ENCODE results near the gene FUT8. TPM values are rescaled to one million over a fixed set of nuclear protein-coding genes. Genes with fewer than 3 reads are reported as not detected.

Gene FUT8
- total RNA-seq, 1 donor = 124 TPM

DNA sequence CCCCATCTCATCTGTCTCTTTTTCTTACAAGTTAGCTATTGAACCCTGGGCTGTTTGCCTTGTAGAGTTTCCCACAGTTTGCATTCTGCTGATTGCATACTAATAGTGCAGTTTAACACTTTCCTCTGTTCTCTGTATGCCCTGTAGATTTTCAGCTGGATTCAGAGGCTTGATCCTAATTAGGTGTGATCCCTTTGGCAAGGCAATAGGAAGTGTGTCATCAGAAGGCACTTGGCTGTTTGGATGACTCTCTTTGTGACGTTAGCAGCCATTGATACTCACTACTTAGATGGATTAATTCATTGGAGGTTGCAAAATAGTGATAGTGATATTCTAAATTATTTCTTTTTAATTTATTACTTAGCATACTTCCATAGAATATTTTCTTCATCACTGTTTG is 33.6 kb downstream of the FUT8 start:
- no peaks in the 10 kb centered on the region for H4K20me1 ChIP-seq (ENCODE audit: insufficient read depth, low read length)
- no peak overlapping the region for H2AFZ ChIP-seq (ENCODE audit: low read length)
- H3K4me1 ChIP-seq (ENCODE audit: insufficient read depth, low read length) = peaks cover 7% of the 10 kb centered on the region
- peaks cover 31% of the 10 kb centered on the region for H3K79me2 ChIP-seq (ENCODE audit: insufficient read depth, low read length)
- peak; percentile 13 for DNase-seq (ENCODE audit: insufficient read length, low spot score, missing footprints)
- no peak overlapping the region for H3K4me2 ChIP-seq (ENCODE audit: insufficient read depth, low read length)
- H3K36me3 ChIP-seq (ENCODE audit: insufficient read depth, low read length) = no peaks in the 10 kb centered on the region
- no peaks in the 10 kb centered on the region for H3K9me3 ChIP-seq (ENCODE audit: low read depth, low read length)
- no peaks in the 10 kb centered on the region for H3K27me3 ChIP-seq (ENCODE audit: insufficient read depth, low read length)
- H3K27ac ChIP-seq (ENCODE audit: low read depth, low read length) = no peak overlapping the region
- no peak overlapping the region for H3K4me3 ChIP-seq (ENCODE audit: insufficient read depth, low read length)
- TF ChIP-seq, protein P1, sequence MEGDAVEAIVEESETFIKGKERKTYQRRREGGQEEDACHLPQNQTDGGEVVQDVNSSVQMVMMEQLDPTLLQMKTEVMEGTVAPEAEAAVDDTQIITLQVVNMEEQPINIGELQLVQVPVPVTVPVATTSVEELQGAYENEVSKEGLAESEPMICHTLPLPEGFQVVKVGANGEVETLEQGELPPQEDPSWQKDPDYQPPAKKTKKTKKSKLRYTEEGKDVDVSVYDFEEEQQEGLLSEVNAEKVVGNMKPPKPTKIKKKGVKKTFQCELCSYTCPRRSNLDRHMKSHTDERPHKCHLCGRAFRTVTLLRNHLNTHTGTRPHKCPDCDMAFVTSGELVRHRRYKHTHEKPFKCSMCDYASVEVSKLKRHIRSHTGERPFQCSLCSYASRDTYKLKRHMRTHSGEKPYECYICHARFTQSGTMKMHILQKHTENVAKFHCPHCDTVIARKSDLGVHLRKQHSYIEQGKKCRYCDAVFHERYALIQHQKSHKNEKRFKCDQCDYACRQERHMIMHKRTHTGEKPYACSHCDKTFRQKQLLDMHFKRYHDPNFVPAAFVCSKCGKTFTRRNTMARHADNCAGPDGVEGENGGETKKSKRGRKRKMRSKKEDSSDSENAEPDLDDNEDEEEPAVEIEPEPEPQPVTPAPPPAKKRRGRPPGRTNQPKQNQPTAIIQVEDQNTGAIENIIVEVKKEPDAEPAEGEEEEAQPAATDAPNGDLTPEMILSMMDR (IDR thresholded peaks at IDR 0.05; ENCODE audit: extremely low read depth, low read depth, low read length) = no peak

DNA sequence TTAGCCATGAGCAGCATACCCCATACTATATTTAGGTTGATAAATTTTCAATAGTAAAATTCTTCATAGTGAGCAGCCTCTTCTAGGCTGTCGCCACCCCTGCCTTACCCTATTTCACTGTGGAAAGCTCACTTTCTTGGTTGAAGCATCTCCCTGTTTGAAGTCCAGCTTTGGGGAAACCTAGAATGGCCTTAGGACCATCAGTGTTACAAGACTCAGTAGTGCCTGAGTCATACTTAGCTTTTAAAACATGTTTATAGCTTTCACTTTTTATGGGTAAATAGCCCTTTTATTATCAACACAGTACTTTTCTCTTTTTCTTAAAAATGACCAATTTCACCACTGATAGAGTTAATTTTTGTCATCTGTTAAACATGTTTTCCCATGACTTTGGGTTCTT is 37.1 kb downstream of the FUT8 start:
- no peak overlapping the region for H2AFZ ChIP-seq (ENCODE audit: low read length)
- DNase-seq (ENCODE audit: insufficient read length, low spot score, missing footprints) = no peak
- TF ChIP-seq, protein P1 (IDR thresholded peaks at IDR 0.05; ENCODE audit: extremely low read depth, low read depth, low read length) = no peak
- H3K79me2 ChIP-seq (ENCODE audit: insufficient read depth, low read length) = peaks cover 50% of the 10 kb centered on the region
- H3K4me2 ChIP-seq (ENCODE audit: insufficient read depth, low read length) = no peak overlapping the region
- peaks cover 2% of the 10 kb centered on the region for H4K20me1 ChIP-seq (ENCODE audit: insufficient read depth, low read length)
- H3K27ac ChIP-seq (ENCODE audit: low read depth, low read length) = no peak overlapping the region
- H3K4me1 ChIP-seq (ENCODE audit: insufficient read depth, low read length) = peaks cover 3% of the 10 kb centered on the region
- H3K9me3 ChIP-seq (ENCODE audit: low read depth, low read length) = no peaks in the 10 kb centered on the region
- no peaks in the 10 kb centered on the region for H3K27me3 ChIP-seq (ENCODE audit: insufficient read depth, low read length)
- H3K4me3 ChIP-seq (ENCODE audit: insufficient read depth, low read length) = no peak overlapping the region
- no peaks in the 10 kb centered on the region for H3K36me3 ChIP-seq (ENCODE audit: insufficient read depth, low read length)

DNA sequence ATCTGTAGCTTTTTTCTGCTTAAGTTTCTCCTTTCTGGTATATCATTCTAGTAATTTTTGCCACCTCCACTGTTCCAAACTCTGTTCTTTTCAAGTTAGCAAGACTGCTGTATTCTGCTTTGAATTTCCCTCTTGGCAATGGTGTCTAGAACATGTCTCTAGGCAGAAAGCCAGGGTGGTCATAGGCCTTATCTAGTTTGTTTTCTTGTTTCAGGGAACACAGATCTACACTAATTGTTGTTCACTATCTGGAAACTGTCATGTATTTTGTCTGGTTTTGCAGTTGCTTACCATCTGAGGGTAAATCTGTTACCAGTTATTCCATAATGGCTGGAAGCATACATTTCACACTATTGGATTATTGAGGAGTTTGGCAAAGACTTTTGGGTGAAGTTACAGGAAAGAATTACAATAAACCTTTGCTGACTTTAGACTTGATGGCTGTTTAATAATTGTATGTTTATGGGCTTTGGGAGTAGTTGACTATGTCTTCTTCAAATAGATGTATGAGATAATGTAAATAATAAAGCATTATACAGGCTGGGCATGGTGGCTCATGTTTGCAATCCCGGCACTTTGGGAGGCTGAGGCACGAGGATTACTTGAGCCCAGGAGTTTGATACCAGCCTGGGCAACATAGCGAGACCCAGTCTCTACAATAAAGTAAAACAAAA is 41.4 kb downstream of the FUT8 start:
- Histone ChIP-seq H3K4me3 (ENCODE audit: insufficient read depth, low read length) (no peak overlapping the region), H3K4me1 (ENCODE audit: insufficient read depth, low read length) (no peaks in the 10 kb centered on the region), H3K27me3 (ENCODE audit: insufficient read depth, low read length) (no peaks in the 10 kb centered on the region), H3K36me3 (ENCODE audit: insufficient read depth, low read length) (peaks cover 3% of the 10 kb centered on the region), H3K79me2 (ENCODE audit: insufficient read depth, low read length) (peaks cover 37% of the 10 kb centered on the region), H2AFZ (ENCODE audit: low read length) (no peak overlapping the region), H3K4me2 (ENCODE audit: insufficient read depth, low read length) (no peak overlapping the region), H3K9me3 (ENCODE audit: low read depth, low read length) (no peaks in the 10 kb centered on the region), H4K20me1 (ENCODE audit: insufficient read depth, low read length) (peaks cover 2% of the 10 kb centered on the region), H3K27ac (ENCODE audit: low read depth, low read length) (no peak overlapping the region)
- DNase-seq (ENCODE audit: insufficient read length, low spot score, missing footprints) = no peak
- TF ChIP-seq, protein P1 (IDR thresholded peaks at IDR 0.05; ENCODE audit: extremely low read depth, low read depth, low read length) = no peak

DNA sequence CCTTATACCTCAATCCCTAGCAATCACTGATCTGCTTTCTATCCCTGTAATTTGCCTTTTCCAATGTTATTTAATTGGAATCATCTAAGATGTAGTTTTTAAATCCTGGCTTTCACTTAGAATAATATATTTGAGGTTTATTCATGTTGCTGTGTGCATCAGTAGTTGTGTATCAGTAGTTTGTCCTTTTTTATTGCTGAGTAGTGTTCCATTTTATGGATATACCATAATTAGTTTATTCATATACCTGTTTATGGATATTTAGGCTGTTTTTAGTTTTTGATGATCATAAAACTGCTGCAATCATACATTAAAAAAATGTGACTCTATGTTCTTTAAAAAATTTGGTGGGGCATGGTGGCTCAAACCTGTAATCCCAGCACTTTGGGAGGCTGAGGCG is 43.7 kb downstream of the FUT8 start:
- H3K4me2 ChIP-seq (ENCODE audit: insufficient read depth, low read length) = no peak overlapping the region
- peaks cover 2% of the 10 kb centered on the region for H4K20me1 ChIP-seq (ENCODE audit: insufficient read depth, low read length)
- no peak for DNase-seq (ENCODE audit: insufficient read length, low spot score, missing footprints)
- peaks cover 32% of the 10 kb centered on the region for H3K79me2 ChIP-seq (ENCODE audit: insufficient read depth, low read length)
- H3K9me3 ChIP-seq (ENCODE audit: low read depth, low read length) = no peaks in the 10 kb centered on the region
- H3K4me1 ChIP-seq (ENCODE audit: insufficient read depth, low read length) = peaks cover 1% of the 10 kb centered on the region
- H3K4me3 ChIP-seq (ENCODE audit: insufficient read depth, low read length) = no peak overlapping the region
- H3K36me3 ChIP-seq (ENCODE audit: insufficient read depth, low read length) = peaks cover 7% of the 10 kb centered on the region
- TF ChIP-seq, protein P1 (IDR thresholded peaks at IDR 0.05; ENCODE audit: extremely low read depth, low read depth, low read length) = no peak
- no peaks in the 10 kb centered on the region for H3K27me3 ChIP-seq (ENCODE audit: insufficient read depth, low read length)
- no peak overlapping the region for H2AFZ ChIP-seq (ENCODE audit: low read length)
- no peak overlapping the region for H3K27ac ChIP-seq (ENCODE audit: low read depth, low read length)
